Endothelial cell of coronary artery (primary cell): ENCODE data around the gene PRCP. TPM values are rescaled to one million over a fixed set of nuclear protein-coding genes. Genes with fewer than 3 reads are reported as not detected.

ENCODE experiments used
- total RNA-seq: library from RNA; depleted of rRNA; stranded (reverse); fragments of >200 nt; gene quantifications from 2 replicates; pipeline ENCODE4 v1.2.3, GENCODE V29; 2014

The PRCP gene
- 181 and 183 TPM in 2 replicates for total RNA-seq

DNA sequence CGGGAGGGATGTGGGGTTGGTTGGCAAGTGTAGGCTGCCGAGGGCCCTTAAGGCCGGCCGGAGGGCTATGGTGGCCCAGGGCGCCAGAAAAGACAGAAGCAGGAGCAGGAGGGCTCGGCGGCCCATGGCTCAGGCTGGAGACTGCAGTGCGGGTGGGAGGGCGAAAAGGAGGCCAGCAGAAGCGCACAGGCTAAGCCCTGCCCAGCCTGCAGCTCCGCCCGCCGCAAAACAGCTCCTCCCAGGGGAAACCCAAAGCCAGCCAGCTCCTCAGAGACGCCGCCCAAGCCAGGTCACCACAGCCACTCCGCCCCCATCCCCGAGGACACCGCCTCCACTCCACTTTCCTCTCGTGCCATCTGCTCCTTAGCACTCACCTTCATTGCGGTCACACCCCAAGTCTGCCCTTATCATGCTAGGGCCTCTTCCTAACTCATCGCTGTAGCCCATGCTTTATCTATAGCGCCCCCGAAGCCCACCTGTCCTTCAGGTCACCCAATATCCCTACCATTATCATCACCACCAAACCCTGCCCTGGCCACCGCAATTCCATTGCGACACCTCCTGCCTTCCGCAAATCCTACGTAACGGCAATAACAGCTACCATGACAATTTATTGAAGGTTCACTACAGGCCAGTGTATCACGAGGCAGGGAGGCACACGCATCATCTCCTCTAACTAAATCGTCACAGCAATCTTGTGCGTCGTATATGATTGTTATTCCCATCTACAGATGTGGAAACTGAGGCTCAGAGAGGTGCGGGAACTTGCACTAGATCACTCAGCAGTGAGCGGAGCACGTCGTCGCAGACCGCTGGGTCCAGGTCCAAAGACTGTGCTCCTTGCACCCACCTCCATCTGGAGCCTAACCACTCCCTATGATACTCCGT lies at the start of gene PRCP:
Gene PRCP, minus strand, starts transcription at position 154 of the 888 bp plus-strand sequence. Its CDS starts 28 bp downstream, at position 126.

DNA sequence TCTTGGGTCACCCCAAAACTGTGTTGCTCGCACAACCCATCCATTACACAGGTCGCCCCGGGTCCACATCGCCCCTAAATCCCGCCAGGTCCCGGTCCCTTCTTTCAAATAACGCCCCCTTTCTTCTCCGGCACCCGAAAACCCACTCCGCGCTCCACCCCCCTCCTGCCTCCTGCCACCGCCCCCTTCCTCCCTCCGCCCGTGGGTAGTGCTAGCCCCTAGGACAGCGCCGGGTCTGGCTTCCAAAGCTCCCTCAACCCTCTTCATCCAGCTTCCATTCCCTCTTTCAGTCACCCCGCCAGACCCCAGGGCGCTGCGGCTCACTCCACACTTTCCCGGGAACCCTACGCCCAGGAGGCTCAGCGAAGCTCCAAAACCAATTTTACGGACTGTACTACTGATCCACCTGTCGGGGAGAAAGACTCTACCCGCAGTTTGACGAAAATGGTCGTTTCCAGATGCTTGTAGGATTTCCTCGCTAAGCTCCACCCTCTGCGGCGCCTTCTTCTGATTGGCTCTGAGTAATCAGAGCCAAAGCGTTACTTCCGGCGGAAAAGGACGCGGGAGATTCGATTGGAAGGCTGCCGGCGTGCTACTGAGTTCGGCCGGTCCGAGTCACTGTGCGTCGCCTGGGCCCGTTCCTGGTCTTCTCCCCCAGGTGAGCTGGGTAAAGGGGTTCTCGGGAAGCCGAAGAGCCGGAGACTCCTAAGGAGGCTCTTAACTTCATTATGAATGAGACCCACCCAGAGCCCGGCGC lies 1.1 kb upstream of the PRCP start, which contains the start of gene DDIAS:
Gene DDIAS, plus strand, starts transcription at position 572 of the 757 bp plus-strand sequence. CDS start 13,003 bp downstream, outside the sequence.

Other genes with a start within 250 kb of the PRCP start
- gene FAM181B, start 166.6 kb downstream of the PRCP start, total RNA-seq = under 0.01 TPM in 1 of 2 replicates, not detected in the other
- 4.6 and 5.0 TPM in 2 replicates for gene DDIAS, start 1.3 kb upstream of the PRCP start, total RNA-seq
- 6.7 and 9.1 TPM in 2 replicates for gene RAB30, start 171.5 kb upstream of the PRCP start, total RNA-seq